ENCODE results near the gene MYBPC2. TPM values are rescaled to one million over a fixed set of nuclear protein-coding genes. Genes with fewer than 3 reads are reported as not detected.
A peak's percentile ranks its signal among the peaks of the same experiment; 100 is the strongest.

MYBPC2 gene
- total RNA-seq, 2 experiments from 2014 or later: 0.28 to 0.33 TPM

GRCh38 chr19:50476224-50476906 is 43.7 kb downstream of the MYBPC2 start, which contains the start of the genes EMC10 and GARIN5A:
EMC10 (plus strand) TSS chr19:50476507; CDS start chr19:50476545, 38 bp downstream.
GARIN5A (minus strand) TSS chr19:50476848; CDS start chr19:50476388, 460 bp downstream.
- no peaks in the 10 kb centered on the region for H3K27me3 Mint-ChIP-seq
- H3K36me3 Mint-ChIP-seq (ENCODE audit: low read depth): peaks cover 29% of the 10 kb centered on the region
- POLR2A ChIA-PET: interaction anchor here (1.2 kb wide), 1 partner anchor 35 kb away, joined by 4 read pairs; the partner anchor contains the start of gene JOSD2
- CTCF ChIA-PET: no interaction called here
- DNase-seq: peak; percentile 95
- peak within 1 kb of the TSS; percentile 98 for H3K4me3 Mint-ChIP-seq
- peaks cover 23% of the 10 kb centered on the region for H3K4me1 Mint-ChIP-seq
- H3K9me3 Mint-ChIP-seq: no peaks in the 10 kb centered on the region
- H3K27ac Mint-ChIP-seq: peak within 1 kb of the TSS; percentile 89

GRCh38 chr19:50476907-50477238 is 44.2 kb downstream of the MYBPC2 start:
- no peak for DNase-seq
- CTCF ChIA-PET: no interaction called here
- Mint-ChIP-seq H3K27ac (peak overlapping the region; percentile 89), H3K9me3 (no peaks in the 10 kb centered on the region), H3K4me3 (peak overlapping the region; percentile 98), H3K36me3 (ENCODE audit: low read depth) (peaks cover 30% of the 10 kb centered on the region), H3K4me1 (peaks cover 23% of the 10 kb centered on the region), H3K27me3 (no peaks in the 10 kb centered on the region)
- POLR2A ChIA-PET: interaction anchor here (1.2 kb wide), 1 partner anchor 34 kb away, joined by 4 read pairs; the partner anchor contains the start of gene JOSD2

GRCh38 chr19:50477751-50478515 is 45.2 kb downstream of the MYBPC2 start:
- no peaks in the 10 kb centered on the region for H3K9me3 Mint-ChIP-seq
- H3K4me1 Mint-ChIP-seq: peaks cover 23% of the 10 kb centered on the region
- peak overlapping the region; percentile 89 for H3K27ac Mint-ChIP-seq
- peaks cover 30% of the 10 kb centered on the region for H3K36me3 Mint-ChIP-seq (ENCODE audit: low read depth)
- ChIA-PET POLR2A (interaction anchor here (1.2 to 2.3 kb wide), 2 partner anchors 33 kb away, joined by 4 to 9 read pairs; partner anchors contain the start of gene JOSD2), CTCF (interaction anchor here (1.7 kb wide), 1 partner anchor 121 kb away, joined by 7 read pairs; no protein-coding TSS in a partner anchor)
- no peaks in the 10 kb centered on the region for H3K27me3 Mint-ChIP-seq
- H3K4me3 Mint-ChIP-seq: peak overlapping the region; percentile 98
- DNase-seq: no peak

GRCh38 chr19:50478901-50479715 is 46.4 kb downstream of the MYBPC2 start:
- POLR2A ChIA-PET: interaction anchor here (0.7 to 2.3 kb wide), 2 partner anchors 32 to 122 kb away, joined by 3 to 9 read pairs; partner anchors contain the start of gene JOSD2
- H3K27ac Mint-ChIP-seq: no peak overlapping the region
- H3K36me3 Mint-ChIP-seq (ENCODE audit: low read depth): peaks cover 34% of the 10 kb centered on the region
- no peaks in the 10 kb centered on the region for H3K27me3 Mint-ChIP-seq
- DNase-seq: no peak
- CTCF ChIA-PET: interaction anchor here (0.6 to 1.7 kb wide), 2 partner anchors 122 to 231 kb away, joined by 5 to 7 read pairs; no protein-coding TSS in a partner anchor
- no peaks in the 10 kb centered on the region for H3K9me3 Mint-ChIP-seq
- peaks cover 23% of the 10 kb centered on the region for H3K4me1 Mint-ChIP-seq
- H3K4me3 Mint-ChIP-seq: no peak overlapping the region

- ChIA-PET CTCF (interaction anchor here (0.6 to 1.7 kb wide), 2 partner anchors 123 to 232 kb away, joined by 5 to 7 read pairs; no protein-coding TSS in a partner anchor), POLR2A (interaction anchor here (2.3 kb wide), 1 partner anchor 31 kb away, joined by 9 read pairs; the partner anchor contains the start of gene JOSD2)
- Mint-ChIP-seq H3K27ac (no peak overlapping the region), H3K9me3 (no peaks in the 10 kb centered on the region), H3K4me1 (peaks cover 23% of the 10 kb centered on the region), H3K36me3 (ENCODE audit: low read depth) (peaks cover 35% of the 10 kb centered on the region), H3K27me3 (no peaks in the 10 kb centered on the region), H3K4me3 (no peak overlapping the region)
- no peak for DNase-seq
Measured at GRCh38 chr19:50479761-50480251, 47.1 kb downstream of the MYBPC2 start.

- Mint-ChIP-seq H3K36me3 (ENCODE audit: low read depth) (peaks cover 42% of the 10 kb centered on the region), H3K27ac (no peak overlapping the region), H3K4me3 (no peak overlapping the region), H3K27me3 (no peaks in the 10 kb centered on the region), H3K9me3 (peaks cover 2% of the 10 kb centered on the region), H3K4me1 (peaks cover 20% of the 10 kb centered on the region)
- ChIA-PET POLR2A (no interaction called here), CTCF (no interaction called here)
- no peak for DNase-seq
Measured at GRCh38 chr19:50480281-50481111, 47.8 kb downstream of the MYBPC2 start.

- peaks cover 45% of the 10 kb centered on the region for H3K36me3 Mint-ChIP-seq (ENCODE audit: low read depth)
- no peak overlapping the region for H3K4me3 Mint-ChIP-seq
- H3K9me3 Mint-ChIP-seq: peaks cover 8% of the 10 kb centered on the region
- no peaks in the 10 kb centered on the region for H3K27me3 Mint-ChIP-seq
- peaks cover 17% of the 10 kb centered on the region for H3K4me1 Mint-ChIP-seq
- DNase-seq: no peak
- POLR2A ChIA-PET: no interaction called here
- H3K27ac Mint-ChIP-seq: no peak overlapping the region
- CTCF ChIA-PET: no interaction called here
Measured at GRCh38 chr19:50481351-50482149, 48.9 kb downstream of the MYBPC2 start.

- Mint-ChIP-seq H3K36me3 (ENCODE audit: low read depth) (peaks cover 44% of the 10 kb centered on the region), H3K27me3 (no peaks in the 10 kb centered on the region), H3K27ac (no peak overlapping the region), H3K4me3 (no peak overlapping the region), H3K4me1 (peaks cover 12% of the 10 kb centered on the region), H3K9me3 (peaks cover 10% of the 10 kb centered on the region)
- ChIA-PET CTCF (no interaction called here), POLR2A (no interaction called here)
- no peak for DNase-seq
Measured at GRCh38 chr19:50482271-50482855, 49.7 kb downstream of the MYBPC2 start.

GRCh38 chr19:50482916-50483315 is 50.2 kb downstream of the MYBPC2 start:
- H3K27ac Mint-ChIP-seq: no peak overlapping the region
- ChIA-PET CTCF (no interaction called here), POLR2A (interaction anchor here (0.6 kb wide), 1 partner anchor 228 kb away, joined by 3 read pairs; no protein-coding TSS in a partner anchor)

GRCh38 chr19:50485284-50485955 is 52.7 kb downstream of the MYBPC2 start:
- CTCF ChIA-PET: no interaction called here
- no peak overlapping the region for H3K27ac Mint-ChIP-seq
- H3K4me3 Mint-ChIP-seq: no peak overlapping the region
- peaks cover 10% of the 10 kb centered on the region for H3K9me3 Mint-ChIP-seq
- POLR2A ChIA-PET: interaction anchor here (0.8 kb wide), 1 partner anchor 13 kb away, joined by 3 read pairs; no protein-coding TSS in a partner anchor
- DNase-seq: no peak
- peaks cover 27% of the 10 kb centered on the region for H3K36me3 Mint-ChIP-seq (ENCODE audit: low read depth)
- no peaks in the 10 kb centered on the region for H3K4me1 Mint-ChIP-seq
- H3K27me3 Mint-ChIP-seq: no peaks in the 10 kb centered on the region

More at GRCh38 chr19:50482916-50483315, 50.2 kb downstream of the MYBPC2 start:
- H3K4me1 Mint-ChIP-seq: peaks cover 7% of the 10 kb centered on the region
- peaks cover 10% of the 10 kb centered on the region for H3K9me3 Mint-ChIP-seq
- peaks cover 38% of the 10 kb centered on the region for H3K36me3 Mint-ChIP-seq (ENCODE audit: low read depth)
- no peaks in the 10 kb centered on the region for H3K27me3 Mint-ChIP-seq
- H3K4me3 Mint-ChIP-seq: no peak overlapping the region
- no peak for DNase-seq

Measured in activated CD4-positive, alpha-beta memory T cell treated with anti-CD3 and anti-CD28 coated beads, Interleukin-2, amount 10 ng/mL, durations not matched to agents 7 days and 5 days (primary cell).